ENCODE data around the gene RNF2. TPM values are rescaled to one million over a fixed set of nuclear protein-coding genes. Genes with fewer than 3 reads are reported as not detected.

Gene RNF2
- total and polyA plus RNA-seq, 10 donors: 5.2 to 29.7 (median 20.1) TPM

- Histone ChIP-seq H3K27me3 (replicated peaks in 1 of 7) (no peaks in the 10 kb centered on the region), H3K4me1 (no peaks in the 10 kb centered on the region), H3K9me3 (no peaks in the 10 kb centered on the region), H3K36me3 (peaks cover 0 to 98% (median 42%) of the 10 kb centered on the region in 6 donors), H3K4me3 (no peak overlapping the region), H3K27ac (no peak overlapping the region)
- 92 to 99% (median 97%) methylated on average over 2 of the region's 2 CpGs for WGBS, 5 donors
- intact Hi-C loops (cut with DNase I; ENCODE audit: low total_unique reads): no loop called here
- TF ChIP-seq POLR2AphosphoS5 (IDR thresholded peaks at IDR 0.05): no peak
- TF ChIP-seq CTCF (IDR thresholded peaks at IDR 0.05 in 8 of 11, conservative IDR thresholded peaks at IDR 0.05 in 3 of 11): no peak
- no peak for TF ChIP-seq POLR2A (IDR thresholded peaks at IDR 0.05)
- DNase-seq: no peak
These were observed 49.4 kb downstream of the RNF2 start for GRCh38 chr1:185094761-185095160.

GRCh38 chr1:185096531-185096930 is 51.2 kb downstream of the RNF2 start:
- intact Hi-C loops (cut with DNase I; ENCODE audit: low total_unique reads): no loop called here
- no peak overlapping the region for H3K27ac ChIP-seq
- 76 to 88% (median 81%) methylated on average over 2 of the region's 2 CpGs for WGBS, 5 donors
- H3K27me3 ChIP-seq (replicated peaks in 1 of 7): no peaks in the 10 kb centered on the region
- DNase-seq: no peak
- H3K4me3 ChIP-seq: no peak overlapping the region
- peaks cover 0 to 100% (median 43%) of the 10 kb centered on the region in 6 donors for H3K36me3 ChIP-seq
- no peaks in the 10 kb centered on the region for H3K4me1 ChIP-seq
- no peak for TF ChIP-seq POLR2A (IDR thresholded peaks at IDR 0.05)
- TF ChIP-seq POLR2AphosphoS5 (IDR thresholded peaks at IDR 0.05): no peak
- TF ChIP-seq CTCF (IDR thresholded peaks at IDR 0.05 in 8 of 11, conservative IDR thresholded peaks at IDR 0.05 in 3 of 11): no peak
- no peaks in the 10 kb centered on the region for H3K9me3 ChIP-seq

- Histone ChIP-seq H3K9me3 (peaks cover 5 to 39% (median 26%) of the 10 kb centered on the region in 8 donors), H3K4me1 (no peaks in the 10 kb centered on the region), H3K4me3 (no peak overlapping the region), H3K36me3 (peaks cover 0 to 54% (median 16%) of the 10 kb centered on the region in 6 donors), H3K27me3 (replicated peaks in 1 of 7) (no peaks in the 10 kb centered on the region), H3K27ac (no peak overlapping the region)
- 91 to 98% (median 97%) methylated on average over 3 of the region's 3 CpGs for WGBS, 5 donors
- no peak for DNase-seq
- intact Hi-C loops (cut with DNase I; ENCODE audit: low total_unique reads): no loop called here
- TF ChIP-seq CTCF (IDR thresholded peaks at IDR 0.05 in 8 of 11, conservative IDR thresholded peaks at IDR 0.05 in 3 of 11) (no peak), POLR2A (IDR thresholded peaks at IDR 0.05) (no peak), POLR2AphosphoS5 (IDR thresholded peaks at IDR 0.05) (no peak)
These were observed 58.7 kb downstream of the RNF2 start for GRCh38 chr1:185104083-185104482.

- intact Hi-C loops (cut with DNase I; ENCODE audit: low total_unique reads): no loop called here
- no peak for TF ChIP-seq POLR2A (IDR thresholded peaks at IDR 0.05)
- TF ChIP-seq CTCF (IDR thresholded peaks at IDR 0.05 in 8 of 11, conservative IDR thresholded peaks at IDR 0.05 in 3 of 11): no peak
- no peak for TF ChIP-seq POLR2AphosphoS5 (IDR thresholded peaks at IDR 0.05)
- Histone ChIP-seq H3K4me3 (no peak overlapping the region), H3K27ac (no peak overlapping the region), H3K36me3 (peaks cover 0 to 43% (median 8%) of the 10 kb centered on the region in 6 donors), H3K27me3 (replicated peaks in 1 of 7) (no peaks in the 10 kb centered on the region), H3K4me1 (no peaks in the 10 kb centered on the region), H3K9me3 (peaks cover 5 to 49% (median 36%) of the 10 kb centered on the region in 8 donors)
- WGBS, 5 donors: 96 to 98% (median 98%) methylated on average over 3 of the region's 3 CpGs
- DNase-seq: no peak
These were observed 59.8 kb downstream of the RNF2 start for GRCh38 chr1:185105121-185105520.
